Transverse colon (tissue), 4 donors: ENCODE data around the gene SBF2. TPM values are rescaled to one million over a fixed set of nuclear protein-coding genes. Genes with fewer than 3 reads are reported as not detected.
"Not testable (repeated sequence)": the region's sequence is repeated elsewhere in the genome, so short reads cannot be mapped to it uniquely, and the experiment has no call there.

Experiments
- DNase-seq: peaks from one replicate; pipeline ENCODE4 v3.0.0-alpha.2; 2019
- H3K27ac ChIP-seq, 4 donors: fragments of 200-600 bp; sonication (generic); 2 replicates each; pipeline ENCODE4 v1.5.1; 2016 to 2018; ENCODE audit warnings: inconsistent platforms in 4 of 4
- H3K27me3 ChIP-seq: fragments of 200-600 bp; sonication (generic); 2 replicates; pipeline ENCODE4 v1.5.1; 2017; ENCODE audit warnings: inconsistent platforms
- H3K36me3 ChIP-seq, 4 donors: fragments of 200-600 bp; sonication (generic); 2 replicates each; pipeline ENCODE4 v1.5.1; 2017 to 2019; ENCODE audit warnings: inconsistent platforms in 4 of 4
- H3K4me1 ChIP-seq, 4 donors: fragments of 200-600 bp; sonication (generic); 2 replicates each; pipeline ENCODE4 v1.5.1; 2017 to 2020; ENCODE audit warnings: inconsistent platforms in 4 of 4
- H3K4me3 ChIP-seq, 4 donors: fragments of 200-600 bp; sonication (generic); 1 replicate in 1 of 4; 2 replicates in 3 of 4; pipeline versions ENCODE4 v1.5.1 to v1.6.1; 2017 to 2019; ENCODE audit warnings: inconsistent platforms in 4 of 4
- H3K9me3 ChIP-seq, 2 donors: fragments of 200-600 bp; sonication (generic); 2 replicates each; pipeline ENCODE4 v1.5.1; 2017 to 2019; ENCODE audit warnings: inconsistent platforms in 2 of 2
- EP300 ChIP-seq: sonication (generic); formaldehyde crosslinking; IDR thresholded peaks from one replicate; pipeline ENCODE4 v1.6.1; 2017; ENCODE audit warnings: antibody characterized with exemption, low read depth
- POLR2A ChIP-seq: fragments of 450-650 bp; IDR thresholded peaks from one replicate; pipeline ENCODE4 v1.6.1; 2016; ENCODE audit warnings: antibody characterized with exemption, mild to moderate bottlenecking, moderate library complexity
- POLR2AphosphoS5 ChIP-seq, 3 donors: sonication (generic); formaldehyde crosslinking; IDR thresholded peaks; one replicate each; pipeline ENCODE4 v1.6.1; 2016; ENCODE audit warnings: antibody characterized with exemption in 3 of 3
- WGBS, 2 donors: methylation state at CpG; one replicate each; pipeline ENCODE4 v1.1.5; 2018; ENCODE audit warnings: low coverage in 1 of 2; 5-methylcytosine and 5-hydroxymethylcytosine counted together
- in situ Hi-C, 4 donors: fragments of 200-750 bp; cut with MboI; loops; one replicate each; pipeline versions ENCODE4 v1.15.0 to v1.15.1; 2017; ENCODE audit warnings: low sequenced_read_pairs in 3 of 4, low pct_ligation_motif_present in 1 of 4, low pct_unique_long_range_greater_than_20kb in 1 of 4
- intact Hi-C: fragments of 100-400 bp; cut with DNase I; formaldehyde crosslinking; loops from one replicate; pipeline ENCODE4 v1.15.1; 2023; ENCODE audit warnings: low total_unique reads
- total RNA-seq, 4 donors: library from RNA; depleted of rRNA; stranded (reverse); fragments of >200 nt; gene quantifications; one replicate each; pipeline ENCODE4 v1.1.0, GENCODE V29; 2016
- TF ChIP-seq, protein P1 (sequence below), 5 experiments: fragments of 200-600 bp in 3 of 5; fragments of 450-650 bp in 2 of 5; sonication (generic) in 3 of 5; IDR thresholded peaks; 1 replicate in 2 of 5; 2 replicates in 3 of 5; pipeline ENCODE4 v1.5.1; 2016 to 2017; ENCODE audit warnings: antibody characterized with exemption in 5 of 5, inconsistent platforms in 3 of 5, mild to moderate bottlenecking in 2 of 5, moderate library complexity in 1 of 5

SBF2 gene
- total RNA-seq, 4 donors from 2014 or later, result 46.4 to 71.0 (median 54.8) TPM

DNA sequence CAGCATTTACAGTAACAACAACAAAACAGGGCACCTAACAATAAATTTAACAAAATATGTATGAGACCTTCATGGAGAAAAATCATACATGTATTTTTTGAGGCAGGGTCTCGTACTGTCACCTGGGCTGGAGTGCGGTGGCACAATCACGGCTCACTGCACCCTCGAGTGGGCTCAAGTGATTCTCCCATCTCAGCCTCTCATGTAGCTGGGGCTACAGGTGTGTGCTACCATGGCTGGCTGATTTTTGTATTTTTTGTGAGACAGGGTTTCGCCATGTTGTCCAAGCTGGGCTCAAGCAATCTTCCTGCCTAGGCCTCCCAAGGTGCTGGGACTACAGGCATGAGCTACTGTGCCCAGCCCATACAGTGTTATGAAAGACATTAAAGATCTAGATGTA, 352.0 kb downstream of the SBF2 start:
- no peaks in the 10 kb centered on the region for H3K27me3 ChIP-seq
- no peak for TF ChIP-seq POLR2AphosphoS5 (IDR thresholded peaks at IDR 0.05)
- TF ChIP-seq, protein P1, sequence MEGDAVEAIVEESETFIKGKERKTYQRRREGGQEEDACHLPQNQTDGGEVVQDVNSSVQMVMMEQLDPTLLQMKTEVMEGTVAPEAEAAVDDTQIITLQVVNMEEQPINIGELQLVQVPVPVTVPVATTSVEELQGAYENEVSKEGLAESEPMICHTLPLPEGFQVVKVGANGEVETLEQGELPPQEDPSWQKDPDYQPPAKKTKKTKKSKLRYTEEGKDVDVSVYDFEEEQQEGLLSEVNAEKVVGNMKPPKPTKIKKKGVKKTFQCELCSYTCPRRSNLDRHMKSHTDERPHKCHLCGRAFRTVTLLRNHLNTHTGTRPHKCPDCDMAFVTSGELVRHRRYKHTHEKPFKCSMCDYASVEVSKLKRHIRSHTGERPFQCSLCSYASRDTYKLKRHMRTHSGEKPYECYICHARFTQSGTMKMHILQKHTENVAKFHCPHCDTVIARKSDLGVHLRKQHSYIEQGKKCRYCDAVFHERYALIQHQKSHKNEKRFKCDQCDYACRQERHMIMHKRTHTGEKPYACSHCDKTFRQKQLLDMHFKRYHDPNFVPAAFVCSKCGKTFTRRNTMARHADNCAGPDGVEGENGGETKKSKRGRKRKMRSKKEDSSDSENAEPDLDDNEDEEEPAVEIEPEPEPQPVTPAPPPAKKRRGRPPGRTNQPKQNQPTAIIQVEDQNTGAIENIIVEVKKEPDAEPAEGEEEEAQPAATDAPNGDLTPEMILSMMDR (IDR thresholded peaks at IDR 0.05), result no peak
- no peak for TF ChIP-seq EP300
- TF ChIP-seq POLR2A, result no peak
- H3K27ac ChIP-seq, result no peak overlapping the region
- in situ Hi-C loops (no loop called here), intact Hi-C loops (no loop called here)
- H3K4me1 ChIP-seq, result no peaks in the 10 kb centered on the region
- peaks cover 0 to 4% of the 10 kb centered on the region in 2 donors for H3K9me3 ChIP-seq
- no peak for DNase-seq
- no peaks in the 10 kb centered on the region for H3K36me3 ChIP-seq
- H3K4me3 ChIP-seq, result no peak overlapping the region
- 96% methylated on average over 5 of the region's 5 CpGs; no CpG with 5 or more reads in 1 of the 2 donors for WGBS, 2 donors

DNA sequence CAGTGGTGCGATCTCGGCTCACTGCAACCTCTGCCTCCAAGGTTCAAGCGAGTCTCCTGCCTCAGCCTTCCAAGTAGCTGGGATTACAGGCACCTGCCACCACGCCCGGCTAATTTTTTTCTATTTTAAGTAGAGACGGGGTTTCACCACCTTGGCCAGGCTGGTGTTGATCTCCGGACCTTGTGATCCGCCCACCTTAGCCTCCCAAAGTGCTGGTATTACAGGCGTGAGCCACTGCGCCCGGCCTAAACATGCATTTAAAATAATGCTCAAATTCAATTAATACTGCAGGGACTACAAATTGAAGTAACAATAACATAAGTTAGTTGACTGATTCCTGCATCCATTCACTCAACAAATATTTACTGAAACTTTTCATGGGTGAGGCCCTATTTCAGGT, 354.9 kb downstream of the SBF2 start:
- H3K4me3 ChIP-seq, H3K27me3 ChIP-seq, H3K36me3 ChIP-seq, DNase-seq, H3K9me3 ChIP-seq, H3K4me1 ChIP-seq, in situ Hi-C loops, H3K27ac ChIP-seq, intact Hi-C loops: not testable (repeated sequence)
- 81 to 100% methylated on average over 6 to 11 of the region's 11 CpGs for WGBS, 2 donors

DNA sequence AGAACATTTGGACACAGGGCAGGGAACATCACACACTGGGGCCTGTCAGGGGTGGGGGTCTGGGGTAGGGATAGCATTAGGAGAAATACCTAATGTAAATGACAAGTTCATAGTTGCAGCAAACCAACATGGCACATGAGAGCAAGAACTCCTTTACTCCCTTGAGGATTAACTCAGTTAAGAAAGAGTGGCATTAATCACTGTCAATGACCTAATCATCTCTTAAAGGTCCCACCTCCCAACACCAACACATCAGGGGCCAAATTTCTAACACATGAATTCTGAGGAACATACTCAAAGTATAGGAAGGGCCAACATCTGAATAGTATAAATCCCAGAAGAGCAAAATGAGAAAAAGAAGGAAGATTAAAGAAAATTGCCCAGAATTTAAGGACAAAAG, 357.3 kb downstream of the SBF2 start:
- in situ Hi-C loops (no loop called here), intact Hi-C loops (no loop called here)
- DNase-seq, result no peak
- TF ChIP-seq, protein P1 (IDR thresholded peaks at IDR 0.05), result no peak
- no peak for TF ChIP-seq POLR2AphosphoS5 (IDR thresholded peaks at IDR 0.05)
- TF ChIP-seq EP300, result no peak
- TF ChIP-seq POLR2A, result no peak
- H3K4me1 ChIP-seq, result no peaks in the 10 kb centered on the region
- H3K27ac ChIP-seq, result no peak overlapping the region
- H3K9me3 ChIP-seq, result peaks cover 0 to 3% of the 10 kb centered on the region in 2 donors
- no peaks in the 10 kb centered on the region for H3K27me3 ChIP-seq
- no peaks in the 10 kb centered on the region for H3K36me3 ChIP-seq
- H3K4me3 ChIP-seq, result no peak overlapping the region

DNA sequence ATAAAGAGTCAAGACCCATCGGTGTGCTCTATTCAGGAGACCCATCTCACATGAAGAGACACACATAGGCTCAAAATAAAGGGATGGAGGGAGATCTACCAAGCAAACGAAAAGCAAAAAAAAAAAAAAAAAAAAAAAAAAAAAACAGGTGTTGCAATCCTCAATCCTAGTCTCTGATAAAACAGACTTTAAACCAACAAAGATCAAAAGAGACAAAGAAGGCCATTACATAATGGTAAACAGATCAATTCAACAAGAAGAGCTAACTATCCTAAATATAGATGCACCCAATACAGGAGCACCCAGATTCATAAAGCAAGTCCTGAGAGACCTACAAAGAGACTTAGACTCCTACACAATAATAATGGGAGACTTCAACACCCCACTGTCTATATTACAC, 361.2 kb downstream of the SBF2 start:
- H3K27me3 ChIP-seq, H3K36me3 ChIP-seq, H3K4me1 ChIP-seq, intact Hi-C loops, H3K4me3 ChIP-seq, H3K9me3 ChIP-seq, DNase-seq, in situ Hi-C loops, H3K27ac ChIP-seq: not testable (repeated sequence)
- 85 to 100% methylated on average over 1 to 2 of the region's 2 CpGs for WGBS, 2 donors

DNA sequence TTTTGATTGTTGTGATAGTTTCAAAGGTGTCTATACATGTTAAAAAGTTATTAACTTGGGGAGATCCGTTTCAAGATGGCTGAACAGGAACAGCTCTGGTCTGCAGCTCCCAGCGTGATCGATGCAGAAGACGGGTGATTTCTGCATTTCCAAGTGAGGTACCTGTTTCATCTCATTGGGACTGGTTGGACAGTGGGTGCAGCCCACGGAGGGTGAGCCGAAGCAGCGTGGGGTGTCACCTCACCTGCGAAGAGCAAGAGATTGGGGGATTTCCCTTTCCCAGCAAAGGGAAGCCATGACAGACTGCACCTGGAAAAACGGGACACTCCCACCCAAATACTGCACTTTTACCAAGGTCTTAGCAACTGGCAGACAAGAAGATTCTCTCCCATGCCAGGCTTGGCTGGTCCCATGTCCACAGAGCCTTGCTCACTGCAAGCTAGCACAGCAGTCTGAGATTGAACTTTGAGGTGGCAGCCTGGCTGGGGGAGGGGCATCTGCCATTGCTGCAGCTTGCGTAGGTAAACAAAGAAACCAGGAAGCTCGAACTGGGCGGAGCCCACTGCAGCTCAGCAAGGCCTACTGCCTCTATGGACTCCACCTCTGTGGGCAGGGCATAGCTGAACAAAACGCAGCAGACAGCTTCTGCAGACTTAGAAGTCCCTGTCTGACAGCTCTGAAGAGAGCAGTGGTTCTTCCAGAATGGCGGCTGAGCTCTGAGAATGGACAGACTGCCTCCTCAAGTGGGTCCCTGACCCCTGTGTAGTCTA, 363.3 kb downstream of the SBF2 start:
- H3K4me3 ChIP-seq, H3K36me3 ChIP-seq, H3K27ac ChIP-seq, intact Hi-C loops, H3K4me1 ChIP-seq, H3K27me3 ChIP-seq, DNase-seq, in situ Hi-C loops, H3K9me3 ChIP-seq: not testable (repeated sequence)
- WGBS, 2 donors, result 91 to 93% methylated on average over 3 to 14 of the region's 14 CpGs

DNA sequence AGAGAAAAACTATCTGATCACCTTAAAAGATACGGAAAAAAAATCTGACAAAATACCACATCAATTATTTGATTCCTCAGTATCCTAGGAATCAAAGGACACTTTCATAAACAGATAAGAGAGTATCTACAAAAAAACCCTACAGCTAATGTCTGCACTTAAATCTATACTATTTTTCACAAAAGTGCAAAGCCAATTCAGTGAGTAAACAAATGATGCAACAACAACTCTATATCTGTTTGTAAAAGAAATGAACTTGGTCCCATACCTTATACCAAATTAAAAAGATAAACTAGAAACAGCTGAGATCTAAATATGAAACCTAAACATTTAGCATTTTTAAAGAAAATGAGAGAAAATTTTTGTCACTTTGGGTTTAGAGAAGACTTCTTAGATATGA, 366.3 kb downstream of the SBF2 start:
- intact Hi-C loops, result no loop called here
- Histone ChIP-seq H3K9me3 (no peaks in the 10 kb centered on the region), H3K27me3 (no peaks in the 10 kb centered on the region), H3K4me3 (no peak overlapping the region), H3K27ac (no peak overlapping the region), H3K4me1 (no peaks in the 10 kb centered on the region), H3K36me3 (no peaks in the 10 kb centered on the region)
- in situ Hi-C loops, result no loop called here
- TF ChIP-seq POLR2AphosphoS5 (IDR thresholded peaks at IDR 0.05) (no peak), POLR2A (no peak), EP300 (no peak)
- TF ChIP-seq, protein P1 (IDR thresholded peaks at IDR 0.05), result no peak
- WGBS, 2 donors, result 94 to 100% methylated on average over 1 of the region's 1 CpG
- no peak for DNase-seq
